HG03108 (cell line): ENCODE measurements around the gene TUBGCP3.
A peak's percentile ranks its signal among the peaks of the same experiment; 100 is the strongest.

ENCODE experiments used
- ATAC-seq: cut with Tn5 transposase; IDR thresholded peaks from one replicate; pipeline ENCODE4 v1.9.1; 2021; ENCODE audit warnings: moderate library complexity; ENCODE audit not compliant: unreplicated experiment

The TUBGCP3 gene

GRCh38 chr13:112617754-112618375, 29.9 kb upstream of the TUBGCP3 start:
- no peak for ATAC-seq

GRCh38 chr13:112616586-112617362, 28.8 kb upstream of the TUBGCP3 start:
- no peak for ATAC-seq

DNA sequence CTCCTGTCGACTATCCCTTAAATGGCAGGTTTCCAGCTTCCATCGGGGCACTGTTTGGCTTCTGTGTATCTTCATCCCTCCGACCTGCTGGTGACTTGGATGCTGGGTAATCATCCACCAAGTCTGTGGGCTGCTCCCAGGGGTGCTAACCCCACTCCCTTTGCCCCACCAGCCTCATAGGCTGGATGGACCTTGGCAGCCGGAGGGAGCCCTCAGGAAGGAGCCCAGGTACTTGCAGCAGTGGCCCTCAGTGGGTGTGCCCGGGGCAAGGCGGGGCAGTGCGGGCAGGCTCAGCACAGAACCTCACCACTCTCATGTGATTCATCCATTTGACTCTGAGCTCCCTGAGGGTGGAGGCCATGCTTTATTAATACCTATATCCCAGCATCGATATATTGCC, 27.4 kb upstream of the TUBGCP3 start:
- no peak for ATAC-seq

DNA sequence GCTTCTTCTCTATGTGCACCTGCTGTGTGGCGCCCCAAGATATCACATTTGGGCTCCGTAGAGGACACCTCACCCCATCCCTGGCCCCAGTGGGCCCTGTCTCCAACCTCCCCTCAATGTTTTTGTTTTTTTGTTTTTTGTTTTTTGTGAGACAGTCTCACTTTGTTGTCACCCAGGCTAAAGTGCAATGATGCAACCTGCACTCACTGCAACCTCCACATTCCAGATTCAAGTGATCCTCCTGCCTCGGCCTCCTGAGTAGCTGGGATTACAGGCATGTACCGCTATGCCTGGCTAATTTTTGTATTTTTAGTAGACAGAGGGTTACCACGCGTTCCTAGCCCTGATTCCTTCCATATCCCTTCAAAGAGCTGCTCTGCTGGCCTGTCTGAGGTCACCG, 26.9 kb upstream of the TUBGCP3 start:
- ATAC-seq: no peak

DNA sequence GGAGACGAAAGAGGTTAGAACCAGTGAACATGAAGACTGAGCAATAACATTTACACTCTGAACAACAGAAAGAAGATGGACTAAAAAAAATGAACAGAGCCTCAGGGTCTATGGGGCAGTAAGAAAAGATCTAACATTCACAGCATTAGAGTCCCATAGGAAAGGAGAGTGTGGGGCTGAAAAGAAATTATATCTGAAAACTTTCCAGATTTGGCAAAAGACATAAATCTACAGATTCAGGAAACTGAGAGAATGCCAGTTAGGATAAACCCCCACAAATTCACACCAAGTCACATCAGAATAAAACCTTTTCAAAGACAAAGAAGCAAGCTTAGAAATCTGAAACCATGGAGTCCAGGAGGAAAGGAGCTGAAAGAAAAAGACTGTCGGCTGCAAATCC, 20.3 kb upstream of the TUBGCP3 start:
- no peak for ATAC-seq

DNA sequence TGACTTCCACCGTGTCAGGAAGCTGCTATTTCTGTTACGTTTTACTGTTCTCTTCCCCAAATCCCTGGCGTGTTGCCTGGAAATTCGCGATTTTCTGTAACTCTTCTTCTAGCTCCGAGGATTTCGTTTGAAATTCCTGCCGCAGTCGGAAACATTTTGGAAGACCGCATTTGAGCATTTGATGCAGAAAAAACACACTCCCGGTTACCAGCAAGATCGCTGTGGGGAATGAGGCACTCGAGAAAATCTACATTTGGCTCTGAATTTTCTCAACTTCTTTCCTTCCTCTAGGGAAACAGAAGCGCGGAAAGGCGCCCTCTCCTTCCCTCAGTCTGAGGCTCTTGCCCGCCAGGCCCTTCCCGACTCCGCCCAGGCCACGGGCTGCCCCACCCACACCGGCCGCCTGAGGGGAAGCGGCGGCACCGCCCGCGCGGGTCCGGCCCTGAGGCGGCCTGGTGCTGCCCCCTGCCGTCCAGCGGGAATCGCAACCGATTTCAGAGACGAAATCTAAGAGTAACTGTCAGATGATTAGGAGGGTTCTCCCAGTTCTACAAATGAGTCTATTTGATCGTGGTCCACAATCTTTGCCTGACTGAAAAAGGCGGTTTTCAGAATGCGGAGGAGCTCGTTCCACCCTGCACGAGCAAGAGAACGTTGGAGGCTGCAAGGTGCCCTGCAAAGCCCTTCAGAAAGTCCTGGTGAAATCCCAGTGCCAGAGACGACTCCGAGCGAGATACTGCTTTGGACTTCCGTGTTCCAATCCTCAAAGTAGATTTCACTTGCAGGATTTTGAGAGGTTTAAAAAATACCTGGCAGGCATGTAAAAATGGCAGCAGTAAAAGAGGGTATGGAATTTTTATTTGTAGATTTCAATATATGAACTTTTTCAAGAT, 18.4 kb upstream of the TUBGCP3 start:
- ATAC-seq: peak; percentile 100

- ATAC-seq: no peak
These were observed 17.6 kb upstream of the TUBGCP3 start for GRCh38 chr13:112605531-112605990.

DNA sequence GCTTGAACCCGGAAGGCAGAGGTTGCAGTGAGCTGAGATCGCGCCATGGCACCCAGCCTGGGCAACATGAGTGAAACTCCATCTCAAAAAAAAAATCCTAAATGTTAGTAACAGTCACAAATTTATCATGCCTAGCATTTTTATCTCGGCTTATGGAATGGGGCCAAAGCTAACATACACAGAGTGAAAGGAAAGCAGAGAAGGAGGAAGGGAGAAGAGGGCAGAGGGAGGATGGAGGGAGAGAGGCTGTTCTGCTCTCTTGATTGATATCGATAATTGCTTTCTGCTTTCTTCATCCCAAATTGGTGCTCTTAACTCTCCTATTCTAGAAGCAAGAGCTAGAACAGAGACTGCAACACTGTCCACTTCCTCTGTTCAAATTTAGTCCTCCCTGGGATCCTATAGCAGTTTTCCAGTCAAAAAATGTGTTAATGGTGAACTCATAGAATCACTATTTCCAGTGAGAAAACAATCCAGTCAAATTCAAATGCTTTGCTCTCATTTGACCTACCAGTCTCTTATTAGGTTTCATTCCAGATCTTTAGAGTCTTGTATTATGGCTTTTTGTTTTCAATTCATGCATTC, 15.8 kb upstream of the TUBGCP3 start:
- no peak for ATAC-seq

DNA sequence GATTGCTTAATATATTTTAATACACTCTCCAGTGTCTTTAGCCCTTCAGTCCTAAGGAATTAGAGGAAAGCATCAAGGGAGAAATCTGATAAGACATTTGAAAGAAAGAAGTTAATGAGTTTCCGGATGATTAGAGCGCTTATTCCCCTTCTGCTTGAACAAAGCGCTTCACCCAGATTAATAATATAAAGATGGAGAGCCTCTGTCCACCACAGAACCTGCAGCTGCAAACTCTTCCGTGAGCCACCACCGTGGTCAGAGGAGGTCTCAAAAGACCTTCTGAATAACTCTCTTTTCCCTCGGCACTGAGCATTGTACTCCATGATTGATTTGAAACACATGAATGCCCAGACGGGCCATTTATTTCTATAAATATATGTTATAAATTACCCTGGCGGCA, 14.2 kb upstream of the TUBGCP3 start:
- ATAC-seq: no peak

- no peak for ATAC-seq
These were observed 13.4 kb upstream of the TUBGCP3 start for GRCh38 chr13:112601371-112601770.

DNA sequence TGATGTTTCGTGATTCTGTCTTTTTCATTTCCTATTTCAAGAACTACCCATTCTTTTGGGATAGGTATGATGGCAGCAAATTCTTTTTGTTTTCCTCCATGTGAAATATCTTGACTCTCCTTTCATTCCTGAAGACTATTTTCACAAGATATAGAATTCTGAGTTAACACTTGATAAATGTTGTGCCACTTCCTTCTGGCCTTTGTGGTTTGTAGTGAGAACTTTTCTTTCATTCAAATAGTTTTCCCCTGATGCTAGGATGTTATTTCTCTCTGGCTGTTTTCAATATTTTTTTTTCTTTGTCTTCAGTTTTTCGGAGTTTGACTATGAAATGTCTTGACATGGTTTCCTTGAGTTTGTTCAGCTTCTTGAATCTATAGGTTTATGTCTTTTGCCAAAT, 8.3 kb upstream of the TUBGCP3 start:
- no peak for ATAC-seq

- no peak for ATAC-seq
These were observed 4.7 kb upstream of the TUBGCP3 start for GRCh38 chr13:112592647-112593046.

- ATAC-seq: no peak
These were observed 4.2 kb upstream of the TUBGCP3 start for GRCh38 chr13:112592181-112592580.

DNA sequence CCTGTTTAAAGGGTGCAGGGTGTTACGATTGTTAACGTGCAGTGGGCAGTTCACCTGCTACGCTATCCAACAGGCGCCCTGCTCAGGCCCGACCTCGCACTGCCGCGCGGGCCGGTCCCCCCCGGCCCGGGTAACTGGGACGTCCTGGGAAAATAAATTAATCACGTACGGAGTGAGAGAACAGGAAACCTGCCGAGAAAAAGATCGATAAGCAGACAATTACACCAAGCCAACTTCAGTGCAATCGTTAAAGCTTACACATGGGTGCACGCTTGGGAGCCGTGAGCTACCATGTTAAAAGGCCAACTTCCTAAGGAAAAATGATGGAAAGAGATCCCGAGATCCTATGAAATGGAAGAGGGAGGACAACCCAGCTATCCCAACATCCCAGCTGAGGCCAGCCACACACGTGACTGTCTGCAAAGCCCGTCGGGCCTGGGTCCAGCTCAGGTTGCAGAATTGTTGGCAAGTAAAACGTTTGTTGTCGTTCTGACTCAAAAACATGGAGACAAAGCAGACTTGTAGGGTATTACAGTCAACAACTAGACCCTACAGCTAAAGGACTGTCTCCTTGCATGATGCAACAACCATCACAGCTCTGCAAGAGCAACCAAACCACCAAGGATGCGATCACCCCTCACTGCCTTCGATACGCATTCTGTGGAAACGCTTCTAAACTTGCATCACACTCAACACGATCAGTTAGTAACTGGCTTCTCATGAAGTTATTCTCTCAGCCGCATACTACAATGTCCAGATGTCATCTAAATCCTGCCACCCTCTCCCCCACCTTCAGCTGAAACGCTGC, 741 bp upstream of the TUBGCP3 start:
- no peak for ATAC-seq

DNA sequence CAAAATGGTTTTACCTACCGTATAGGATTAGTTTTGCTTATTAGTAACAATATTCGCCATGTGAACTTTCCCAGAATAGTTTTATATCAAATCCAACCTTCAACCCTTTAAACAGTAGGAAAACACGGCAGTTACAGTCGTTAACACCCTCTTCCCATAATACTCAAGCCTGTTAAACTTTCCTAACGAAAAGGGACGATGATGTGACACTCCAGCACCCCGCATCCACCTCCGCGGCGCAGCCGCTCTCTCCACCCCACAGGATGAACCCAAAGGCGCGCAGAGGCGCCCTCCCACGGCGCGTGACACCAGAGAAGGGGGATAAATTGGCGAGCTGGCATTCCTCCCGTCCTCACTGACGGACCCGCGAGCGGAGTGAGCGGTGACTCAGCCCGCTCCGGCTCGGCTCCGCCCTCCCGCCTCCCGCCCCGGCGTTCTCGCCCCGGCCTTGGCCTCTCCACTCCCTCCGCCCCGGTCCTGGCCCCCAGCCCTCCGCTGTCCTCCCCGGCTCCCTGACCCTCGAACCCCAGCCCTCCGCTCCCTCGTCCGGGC, 665 bp downstream of the TUBGCP3 start:
- ATAC-seq: peak; percentile 37

- no peak for ATAC-seq
These were observed 1.5 kb downstream of the TUBGCP3 start for GRCh38 chr13:112586334-112586960.

- ATAC-seq: peak; percentile 50
These were observed 4.2 kb downstream of the TUBGCP3 start for GRCh38 chr13:112583592-112584277.

GRCh38 chr13:112582263-112582662, 5.7 kb downstream of the TUBGCP3 start:
- ATAC-seq: no peak

DNA sequence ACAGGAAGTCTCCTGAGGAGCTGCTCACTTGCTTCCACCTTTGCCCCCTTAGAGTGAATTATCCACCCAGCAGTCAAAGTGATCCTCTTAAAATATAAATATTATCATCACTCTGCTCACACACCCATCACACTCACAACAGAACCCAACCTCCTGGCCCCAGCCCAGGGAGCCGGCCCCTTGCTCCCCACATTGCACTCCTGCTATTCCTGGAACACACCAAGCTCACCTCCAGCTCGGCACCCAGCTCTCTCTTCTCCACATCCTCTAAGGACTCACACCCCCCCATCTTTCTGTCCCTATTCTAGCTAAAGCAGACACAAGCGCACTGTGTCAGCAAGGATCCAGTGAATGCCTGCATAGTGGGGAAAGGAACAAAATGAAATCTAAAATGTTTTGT, 7.0 kb downstream of the TUBGCP3 start:
- ATAC-seq: no peak
